PC-3 (cell line): Measurements from ENCODE around the gene NOL6. TPM values are rescaled to one million over a fixed set of nuclear protein-coding genes. Genes with fewer than 3 reads are reported as not detected.

ENCODE experiments used
- ATAC-seq: fragments of 200-7000 bp; cut with Tn5 transposase; 2 replicates; pipeline ENCODE4 v1.9.1; 2020; ENCODE audit warnings: mild to moderate bottlenecking, moderate library complexity
- BruUV-seq: library from RNA; stranded (reverse); fragments of 400-500 nt; replicated peaks from 2 replicates; lab custom pipeline; 2021; lab: Mats Ljungman, UMichigan
- CTCF ChIA-PET: fragments of 300-600 bp; sonication (Branson Sonifier 250); formaldehyde crosslinking; loops from one replicate; lab custom pipeline; 2022; ENCODE audit warnings: antibody characterized with exemption; lab: Charles Lee
- POLR2A ChIA-PET: fragments of 300-600 bp; sonication (Branson Sonifier 250); formaldehyde crosslinking; loops from one replicate; lab custom pipeline; 2022; ENCODE audit warnings: antibody characterized with exemption; ENCODE audit not compliant: unreplicated experiment; lab: Charles Lee
- DNase-seq: peaks from one replicate; pipeline ENCODE4 v3.0.0-alpha.2; 2015
- H2AFZ ChIP-seq: fragments of 300-600 bp; sonication (generic); 2 replicates; pipeline ENCODE4 v1.6.0; 2016; ENCODE audit warnings: antibody characterized with exemption, low read length
- H3F3A ChIP-seq: fragments of 300-600 bp; sonication (generic); one replicate; pipeline ENCODE4 v1.6.0; 2017; ENCODE audit warnings: antibody characterized with exemption, low read length, control low read depth, mild to moderate bottlenecking; ENCODE audit not compliant: unreplicated experiment
- H3K27ac ChIP-seq: fragments of 300-600 bp; sonication (generic); 2 replicates; pipeline ENCODE4 v1.5.1; 2016; ENCODE audit warnings: mild to moderate bottlenecking, low read length
- H3K27me3 ChIP-seq: fragments of 300-600 bp; sonication (generic); 2 replicates; pipeline ENCODE4 v1.6.1; 2016; ENCODE audit warnings: low read length, mixed read lengths
- H3K36me3 ChIP-seq: fragments of 300-600 bp; sonication (generic); 2 replicates; pipeline ENCODE4 v1.6.1; 2016; ENCODE audit warnings: low read depth, mixed run types, low read length, mixed read lengths
- H3K4me1 ChIP-seq: fragments of 300-600 bp; sonication (generic); 2 replicates; pipeline ENCODE4 v1.5.1; 2016; ENCODE audit warnings: low read length; ENCODE audit not compliant: insufficient read depth
- H3K4me2 ChIP-seq: fragments of 300-600 bp; sonication (generic); 2 replicates; pipeline ENCODE4 v1.6.0; 2016; ENCODE audit warnings: low read length
- H3K4me3 ChIP-seq: fragments of 300-600 bp; sonication (generic); 2 replicates; pipeline ENCODE4 v1.5.1; 2016; ENCODE audit warnings: mild to moderate bottlenecking, low read length, mixed read lengths
- H3K79me2 ChIP-seq: fragments of 300-600 bp; sonication (generic); 2 replicates; pipeline ENCODE4 v1.6.1; 2017; ENCODE audit warnings: low read length, mixed read lengths
- H3K9ac ChIP-seq: fragments of 300-600 bp; sonication (generic); 2 replicates; pipeline ENCODE4 v1.6.0; 2016; ENCODE audit warnings: mild to moderate bottlenecking, low read length
- H3K9me2 ChIP-seq: fragments of 300-600 bp; sonication (generic); replicated peaks from 2 replicates; pipeline ENCODE4 v1.6.1; 2016; ENCODE audit warnings: mixed run types, low read length, mixed read lengths
- H3K9me3 ChIP-seq: fragments of 300-600 bp; sonication (generic); 2 replicates; pipeline ENCODE4 v1.6.1; 2016; ENCODE audit warnings: low read length, mixed read lengths
- H4K20me1 ChIP-seq: fragments of 300-600 bp; sonication (generic); 2 replicates; pipeline ENCODE4 v1.6.1; 2016; ENCODE audit warnings: low read length, mixed read lengths
- CTCF ChIP-seq: fragments of 300-600 bp; sonication (generic); conservative IDR thresholded peaks from 2 replicates; pipeline ENCODE4 v1.5.1; 2017; ENCODE audit warnings: antibody characterized with exemption, low read depth, mild to moderate bottlenecking, low read length
- EZH2 ChIP-seq: fragments of 300-600 bp; sonication (generic); IDR thresholded peaks from one replicate; pipeline ENCODE4 v1.6.1; 2017; ENCODE audit warnings: antibody characterized with exemption, mild to moderate bottlenecking, low read length; ENCODE audit not compliant: unreplicated experiment
- EZH2phosphoT487 ChIP-seq: fragments of 300-600 bp; sonication (generic); IDR thresholded peaks from 2 replicates; pipeline ENCODE4 v1.6.1; 2018; ENCODE audit warnings: mild to moderate bottlenecking, antibody characterized with exemption, low read length, borderline replicate concordance
- intact Hi-C: fragments of 100-400 bp; cut with micrococcal nuclease; formaldehyde crosslinking; loops from 2 replicates; pipeline ENCODE4 v1.9.0; 2023
- microRNA-seq: library from miRNA; unstranded; fragments of <30 nt; microRNA quantifications from one replicate; pipeline ENCODE4 v1.1.0, GENCODE V29; 2020; ENCODE audit not compliant: unreplicated experiment
- total RNA-seq: library from RNA; depleted of rRNA; stranded (reverse); fragments of >200 nt; gene quantifications from 2 replicates; pipeline ENCODE4 v1.2.3, GENCODE V29; 2014; rRNA removed

Gene NOL6
- total RNA-seq, 1 experiment from 2014 or later: 35.9 TPM

- intact Hi-C loops: loop anchor here (1.0 kb wide), 1 partner anchor 10 kb away; no protein-coding TSS in a partner anchor
- TF ChIP-seq EZH2phosphoT487 (no peak), CTCF (no peak), EZH2 (no peak)
- Histone ChIP-seq H3K27me3 (no peaks in the 10 kb centered on the region), H3K27ac (no peak overlapping the region), H2AFZ (no peak overlapping the region), H3K4me2 (0 out of 2 replicates have a peak overlapping the region, but pooled peaks have one; percentile 31), H3K9me2 (no peaks in the 10 kb centered on the region), H3K9me3 (no peaks in the 10 kb centered on the region), H4K20me1 (no peaks in the 10 kb centered on the region), H3K4me1 (peaks cover 29% of the 10 kb centered on the region), H3K36me3 (no peaks in the 10 kb centered on the region), H3K9ac (no peak overlapping the region; the same call in 1 of the 2 replicates), H3F3A (no peaks in the 10 kb centered on the region), H3K4me3 (no peak overlapping the region), H3K79me2 (no peaks in the 10 kb centered on the region)
- BruUV-seq: no TSS peak
- no peak for DNase-seq
- POLR2A ChIA-PET: interaction anchor here (0.7 kb wide), 1 partner anchor 16 kb away, joined by 4 read pairs; no protein-coding TSS in a partner anchor
- ATAC-seq: no peak
- CTCF ChIA-PET: interaction anchor here (1.0 to 1.5 kb wide), 3 partner anchors 11 to 38 kb away, joined by 3 to 4 read pairs (median 3); partner anchors contain the start of gene AQP3
These were observed 58.7 kb downstream of the NOL6 start for GRCh38 chr9:33414889-33415500.

DNA sequence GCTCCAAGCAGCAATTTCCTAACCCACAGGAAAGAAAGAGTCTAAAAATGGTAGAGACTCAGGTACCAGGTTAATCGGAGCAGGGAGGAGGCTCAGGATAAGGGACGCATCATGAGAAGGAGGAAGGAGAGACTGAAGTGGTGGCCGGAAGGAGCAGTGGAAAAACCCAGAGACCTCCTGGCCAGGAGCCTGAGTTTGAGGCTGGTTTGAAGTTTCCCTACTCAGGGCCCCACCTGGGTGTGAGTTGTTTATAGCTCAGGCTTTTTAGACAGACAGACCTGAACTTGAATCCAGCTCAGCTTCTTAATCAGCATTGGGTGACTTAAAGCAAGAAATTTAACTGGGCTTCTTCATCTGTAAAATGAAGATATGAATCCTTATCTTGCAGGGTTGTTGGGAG lies 59.5 kb downstream of the NOL6 start:
- ATAC-seq (no peak), DNase-seq (no peak)
- Histone ChIP-seq H3K79me2 (no peaks in the 10 kb centered on the region), H2AFZ (no peak overlapping the region), H3K36me3 (no peaks in the 10 kb centered on the region), H4K20me1 (no peaks in the 10 kb centered on the region), H3K4me3 (no peak overlapping the region), H3K9me3 (no peaks in the 10 kb centered on the region), H3K9me2 (no peaks in the 10 kb centered on the region), H3K27ac (no peak overlapping the region), H3K4me1 (peaks cover 29% of the 10 kb centered on the region), H3K27me3 (no peaks in the 10 kb centered on the region), H3K4me2 (no peak overlapping the region), H3K9ac (no peak overlapping the region), H3F3A (no peaks in the 10 kb centered on the region)
- intact Hi-C loops: no loop called here
- CTCF ChIA-PET: no interaction called here
- no TSS peak for BruUV-seq
- TF ChIP-seq EZH2phosphoT487 (no peak), CTCF (no peak), EZH2 (no peak)
- POLR2A ChIA-PET: no interaction called here

Small RNAs within 50 kb of the gene (microRNA-seq; reads per million reads assigned to microRNA genes)
- not detected for gene MIR6851

Other genes with a start within 250 kb of the NOL6 start
- gene SPINK4, start 233.8 kb downstream of the NOL6 start, total RNA-seq: not detected in 2 replicates
- gene BAG1, start 209.2 kb downstream of the NOL6 start, total RNA-seq: 103 and 132 TPM in 2 replicates
- gene CHMP5, start 208.9 kb downstream of the NOL6 start, total RNA-seq: 64.2 and 65.0 TPM in 2 replicates
- 12.5 and 15.4 TPM in 2 replicates for gene NFX1, start 183.4 kb downstream of the NOL6 start, total RNA-seq
- gene AQP7, start 71.4 kb downstream of the NOL6 start, total RNA-seq: not detected in 2 replicates
- 5.1 and 9.6 TPM in 2 replicates for gene AQP3, start 26.3 kb downstream of the NOL6 start, total RNA-seq
- 5.4 and 13.5 TPM in 2 replicates for gene ANKRD18B, start 50.3 kb upstream of the NOL6 start, total RNA-seq